ENCODE measurements around the gene HLF.

HLF gene

DNA sequence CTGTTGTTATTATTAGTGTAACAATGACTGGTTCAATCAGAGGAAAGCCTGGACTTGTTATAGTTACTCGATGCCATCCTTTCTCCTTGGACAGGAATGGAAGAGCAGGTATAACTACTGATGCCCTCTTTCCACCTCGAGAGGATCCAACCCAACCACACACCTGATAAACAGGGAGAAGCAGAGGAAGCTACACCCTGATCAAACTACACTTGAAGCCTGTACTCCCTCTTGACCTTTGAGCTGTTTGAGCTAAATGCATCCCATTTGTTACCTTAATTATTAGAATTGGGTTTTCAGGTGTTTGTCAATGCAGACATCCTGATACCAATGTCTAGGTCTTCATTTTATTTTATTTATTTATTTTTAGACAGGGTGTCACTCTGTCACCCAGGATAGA lies 23.7 kb upstream of the HLF start:
- H3K27me3 ChIP-seq (replicated peaks; ENCODE audit: control insufficient read depth, insufficient read depth, low read length), result no peaks in the 10 kb centered on the region
- DNase-seq (ENCODE audit: extremely low read depth, insufficient read length), result no peak
- H3K4me3 ChIP-seq (replicated peaks; ENCODE audit: low read depth, low read length), result no peak overlapping the region
- H3K36me3 ChIP-seq (ENCODE audit: control insufficient read depth, insufficient read depth, low read length), result no peaks in the 10 kb centered on the region
- TF ChIP-seq CTCF (IDR thresholded peaks at IDR 0.05; ENCODE audit: insufficient read depth, low read length, poor library complexity, severe bottlenecking), result no peak

- no peak for TF ChIP-seq CTCF (IDR thresholded peaks at IDR 0.05; ENCODE audit: insufficient read depth, low read length, poor library complexity, severe bottlenecking)
- no peak for DNase-seq (ENCODE audit: extremely low read depth, insufficient read length)
- no peak overlapping the region for H3K4me3 ChIP-seq (replicated peaks; ENCODE audit: low read depth, low read length)
- no peaks in the 10 kb centered on the region for H3K27me3 ChIP-seq (replicated peaks; ENCODE audit: control insufficient read depth, insufficient read depth, low read length)
- no peaks in the 10 kb centered on the region for H3K36me3 ChIP-seq (ENCODE audit: control insufficient read depth, insufficient read depth, low read length)
These were observed 22.3 kb upstream of the HLF start for GRCh38 chr17:55242476-55242875.

DNA sequence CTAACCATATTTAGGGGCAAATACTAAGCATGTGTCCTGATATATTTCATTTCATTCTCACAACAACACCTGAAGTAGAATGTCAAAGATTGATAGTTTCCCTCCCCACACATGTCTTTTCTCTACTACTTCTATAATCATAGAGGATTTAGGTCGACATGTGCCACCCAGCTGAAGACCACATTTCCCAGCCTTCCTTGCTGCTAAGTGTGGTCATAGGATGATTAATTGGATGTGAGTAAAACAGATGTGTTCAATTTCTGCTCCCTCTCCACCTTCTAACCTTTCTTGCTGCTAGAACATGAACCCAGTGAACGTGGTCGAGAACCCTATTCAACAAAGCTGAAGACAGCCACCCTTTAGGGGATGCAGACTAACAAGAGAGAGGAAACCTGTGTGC lies 18.8 kb upstream of the HLF start:
- Histone ChIP-seq H3K27me3 (replicated peaks; ENCODE audit: control insufficient read depth, insufficient read depth, low read length) (no peaks in the 10 kb centered on the region), H3K4me3 (replicated peaks; ENCODE audit: low read depth, low read length) (no peak overlapping the region), H3K36me3 (ENCODE audit: control insufficient read depth, insufficient read depth, low read length) (no peaks in the 10 kb centered on the region)
- no peak for DNase-seq (ENCODE audit: extremely low read depth, insufficient read length)
- no peak for TF ChIP-seq CTCF (IDR thresholded peaks at IDR 0.05; ENCODE audit: insufficient read depth, low read length, poor library complexity, severe bottlenecking)

- Histone ChIP-seq H3K27me3 (replicated peaks; ENCODE audit: control insufficient read depth, insufficient read depth, low read length) (no peaks in the 10 kb centered on the region), H3K36me3 (ENCODE audit: control insufficient read depth, insufficient read depth, low read length) (no peaks in the 10 kb centered on the region), H3K4me3 (replicated peaks; ENCODE audit: low read depth, low read length) (no peak overlapping the region)
- TF ChIP-seq CTCF (IDR thresholded peaks at IDR 0.05; ENCODE audit: insufficient read depth, low read length, poor library complexity, severe bottlenecking), result no peak
- DNase-seq (ENCODE audit: extremely low read depth, insufficient read length), result no peak
These were observed 18.2 kb upstream of the HLF start for GRCh38 chr17:55246583-55246982.

- no peaks in the 10 kb centered on the region for H3K36me3 ChIP-seq (ENCODE audit: control insufficient read depth, insufficient read depth, low read length)
- TF ChIP-seq CTCF (IDR thresholded peaks at IDR 0.05; ENCODE audit: insufficient read depth, low read length, poor library complexity, severe bottlenecking), result no peak
- H3K27me3 ChIP-seq (replicated peaks; ENCODE audit: control insufficient read depth, insufficient read depth, low read length), result no peaks in the 10 kb centered on the region
- no peak for DNase-seq (ENCODE audit: extremely low read depth, insufficient read length)
- no peak overlapping the region for H3K4me3 ChIP-seq (replicated peaks; ENCODE audit: low read depth, low read length)
These were observed 16.7 kb upstream of the HLF start for GRCh38 chr17:55248077-55248476.

DNA sequence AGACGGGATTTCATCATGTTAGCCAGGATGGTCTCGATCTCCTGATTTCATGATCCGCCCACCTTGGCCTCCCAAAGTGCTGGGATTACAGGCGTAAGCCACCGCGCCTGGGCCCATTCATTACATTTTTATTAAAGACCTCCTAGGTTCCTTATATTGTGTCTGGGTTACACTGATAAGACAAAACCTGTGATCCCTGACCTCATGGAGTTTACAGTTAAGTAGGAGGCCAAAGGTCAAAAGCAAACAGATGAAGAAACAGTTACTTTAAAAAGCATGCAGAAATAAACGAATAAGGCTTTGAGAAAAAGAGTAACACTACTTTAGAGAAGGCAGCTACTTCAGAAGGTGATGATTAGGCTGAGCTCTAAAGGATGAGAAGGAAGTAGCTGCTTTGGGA lies 14.9 kb upstream of the HLF start:
- Histone ChIP-seq H3K36me3 (ENCODE audit: control insufficient read depth, insufficient read depth, low read length) (no peaks in the 10 kb centered on the region), H3K27me3 (replicated peaks; ENCODE audit: control insufficient read depth, insufficient read depth, low read length) (no peaks in the 10 kb centered on the region), H3K4me3 (replicated peaks; ENCODE audit: low read depth, low read length) (no peak overlapping the region)
- DNase-seq (ENCODE audit: extremely low read depth, insufficient read length), result no peak
- TF ChIP-seq CTCF (IDR thresholded peaks at IDR 0.05; ENCODE audit: insufficient read depth, low read length, poor library complexity, severe bottlenecking), result no peak

All from GM06990 (cell line).